Stomach (tissue), 4 donors: ENCODE measurements around the gene PVALEF.
"Not testable (repeated sequence)": the region's sequence is repeated elsewhere in the genome, so short reads cannot be mapped to it uniquely, and the experiment has no call there.

Experiments used
- CTCF ChIP-seq, 7 experiments: fragments of 450-650 bp in 4 of 7; fragments of 200-600 bp in 3 of 7; sonication (generic) in 3 of 7; IDR thresholded peaks; one replicate each; pipeline ENCODE4 v1.5.1; 2016 to 2019; ENCODE audit warnings: antibody characterized with exemption in 7 of 7, control low read depth in 2 of 7, mild to moderate bottlenecking in 1 of 7
- POLR2A ChIP-seq, 4 donors: fragments of 450-650 bp; IDR thresholded peaks; one replicate each; pipeline ENCODE4 v1.6.1; 2016; ENCODE audit warnings: antibody characterized with exemption in 4 of 4, control low read depth in 2 of 4, mild to moderate bottlenecking in 1 of 4, moderate library complexity in 1 of 4
- POLR2AphosphoS5 ChIP-seq, 3 donors: sonication (generic); formaldehyde crosslinking; IDR thresholded peaks; one replicate each; pipeline ENCODE4 v1.6.1; 2016; ENCODE audit warnings: antibody characterized with exemption in 3 of 3

- TF ChIP-seq CTCF, POLR2A, POLR2AphosphoS5 (IDR thresholded peaks at IDR 0.05): not testable (repeated sequence)
These were observed 11.3 kb upstream of the PVALEF start for GRCh38 chr17:81154016-81154415.
